PFSK-1 (cell line): ENCODE data around the gene DCBLD1.

Experiments
- FOXP2 ChIP-seq: optimal IDR thresholded peaks from 2 replicates; pipeline ENCODE3; 2011; ENCODE audit warnings: borderline replicate concordance, control low read depth, inconsistent platforms; ENCODE audit not compliant: insufficient read depth; ENCODE audit errors: extremely low read length, extremely low read depth
- POLR2AphosphoS5 ChIP-seq: IDR thresholded peaks from 2 replicates; pipeline ENCODE4 v1.6.1; 2012; ENCODE audit warnings: low read depth, mild to moderate bottlenecking, control low read depth, low read length, moderate library complexity
- REST ChIP-seq, 2 experiments: IDR thresholded peaks; 2 replicates each; pipeline versions ENCODE4 v1.6.1 to v1.8.0; 2011 to 2012; ENCODE audit warnings: low read depth in 2 of 2, low read length in 2 of 2, control low read depth in 1 of 2, inconsistent platforms in 1 of 2, mild to moderate bottlenecking in 1 of 2, moderate library complexity in 1 of 2; ENCODE audit not compliant: insufficient read depth in 1 of 2
- SIN3A ChIP-seq: IDR thresholded peaks from 2 replicates; pipeline ENCODE4 v1.6.1; 2012; ENCODE audit warnings: mild to moderate bottlenecking, low read length, moderate library complexity, borderline replicate concordance; ENCODE audit not compliant: insufficient read depth
- TAF1 ChIP-seq: IDR thresholded peaks from 2 replicates; pipeline ENCODE4 v1.6.1; 2012; ENCODE audit warnings: low read length, control low read depth, borderline replicate concordance; ENCODE audit not compliant: insufficient read depth

DCBLD1 gene

GRCh38 chr6:117463762-117464665 is 18.5 kb upstream of the DCBLD1 start:
- TF ChIP-seq REST (IDR thresholded peaks at IDR 0.05; ENCODE audit: insufficient read depth in 1 of 2, low read depth in 2 of 2, low read length in 2 of 2) (no peak), SIN3A (no peak), POLR2AphosphoS5 (no peak), FOXP2 (no peak), TAF1 (no peak)

- TF ChIP-seq SIN3A (no peak), POLR2AphosphoS5 (no peak), FOXP2 (no peak), TAF1 (no peak), REST (IDR thresholded peaks at IDR 0.05; ENCODE audit: insufficient read depth in 1 of 2, low read depth in 2 of 2, low read length in 2 of 2) (no peak)
Observed at GRCh38 chr6:117464700-117465099, 17.8 kb upstream of the DCBLD1 start.

- TF ChIP-seq FOXP2 = no peak
Observed at GRCh38 chr6:117465691-117466090, 16.8 kb upstream of the DCBLD1 start.

- TF ChIP-seq POLR2AphosphoS5 (no peak), REST (IDR thresholded peaks at IDR 0.05; ENCODE audit: insufficient read depth in 1 of 2, low read depth in 2 of 2, low read length in 2 of 2) (no peak), SIN3A (no peak), FOXP2 (no peak), TAF1 (no peak)
Observed at GRCh38 chr6:117467876-117468275, 14.6 kb upstream of the DCBLD1 start.

- TF ChIP-seq FOXP2 = no peak
- TF ChIP-seq REST (IDR thresholded peaks at IDR 0.05; ENCODE audit: insufficient read depth in 1 of 2, low read depth in 2 of 2, low read length in 2 of 2) = no peak
- no peak for TF ChIP-seq SIN3A
- no peak for TF ChIP-seq POLR2AphosphoS5
- no peak for TF ChIP-seq TAF1
Observed at GRCh38 chr6:117469356-117469755, 13.1 kb upstream of the DCBLD1 start.
